ENCODE measurements around the gene BARX1. TPM values are rescaled to one million over a fixed set of nuclear protein-coding genes. Genes with fewer than 3 reads are reported as not detected.

Gene BARX1
- 74.6 and 88.3 TPM in 2 replicates for total RNA-seq

DNA sequence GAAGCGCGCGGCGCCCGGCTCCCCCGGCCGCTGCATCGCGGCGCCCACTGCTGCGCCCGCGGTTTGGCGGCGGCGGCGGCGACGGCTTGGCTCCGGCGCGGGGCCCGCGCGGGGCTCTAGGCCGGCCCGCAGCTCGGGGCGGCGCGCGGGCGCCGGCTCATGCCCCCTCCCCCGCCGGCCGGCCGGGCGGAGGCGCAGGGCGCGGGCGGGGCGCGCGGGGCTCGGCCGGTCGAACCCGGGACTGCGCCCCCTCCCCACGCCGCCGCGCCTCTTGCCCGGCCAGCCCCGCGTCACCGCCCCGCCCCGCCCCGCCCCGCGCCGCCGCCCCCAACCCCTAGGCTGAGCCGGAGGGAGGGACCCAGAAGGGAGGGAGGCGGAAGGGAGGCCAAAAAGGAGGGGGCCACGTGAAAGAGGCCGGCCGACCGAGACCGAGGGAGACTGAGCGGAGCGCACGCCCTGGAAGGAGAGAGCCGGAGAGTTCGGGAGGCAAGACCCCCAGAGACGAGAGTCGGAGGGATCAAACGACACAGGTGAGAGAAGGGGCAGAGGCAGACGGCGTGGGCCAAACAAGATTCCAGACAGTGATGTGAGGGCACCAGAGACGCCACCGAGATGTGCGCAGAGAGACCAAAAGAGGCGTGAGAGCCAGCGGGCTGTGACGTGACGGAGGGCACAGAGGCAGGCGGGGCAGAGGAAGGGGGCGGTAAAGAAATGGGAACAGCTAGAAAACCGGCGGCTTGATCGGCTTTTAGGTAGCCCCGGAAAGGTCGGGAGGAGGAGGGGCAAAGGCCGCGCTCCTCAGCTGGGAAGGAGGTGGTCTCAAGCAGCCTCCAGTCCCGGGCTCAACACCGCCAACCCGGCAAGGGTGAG lies at the start of gene BARX1:
Gene BARX1 (minus strand): TSS at position 245 of the 870 bp plus-strand sequence. CDS start 209 bp downstream, at position 36.

Other genes starting within 250 kb of the BARX1 start
- gene PTPDC1, start 129.1 kb upstream of the BARX1 start, total RNA-seq: 11.4 and 12.1 TPM in 2 replicates